Fibroblast of skin of left quadriceps (primary cell): Measurements from ENCODE around the gene IFT27.

Experiments
- DNase-seq, 2 experiments: peaks; one replicate each; pipeline ENCODE4 v3.0.0-alpha.2; 2013; ENCODE audit warnings: low read depth in 2 of 2

The IFT27 gene

GRCh38 chr22:36725366-36726006, 50.4 kb downstream of the IFT27 start:
- DNase-seq = no peak

- no peak for DNase-seq
These were observed 51.1 kb downstream of the IFT27 start for GRCh38 chr22:36724836-36725235.

GRCh38 chr22:36722055-36722454, 53.9 kb downstream of the IFT27 start:
- no peak for DNase-seq

GRCh38 chr22:36715647-36716046, 60.3 kb downstream of the IFT27 start:
- no peak for DNase-seq

GRCh38 chr22:36714110-36714509, 61.8 kb downstream of the IFT27 start:
- DNase-seq = no peak

- DNase-seq = no peak
These were observed 62.5 kb downstream of the IFT27 start for GRCh38 chr22:36713436-36713835.
